DND-41 (cell line): ENCODE measurements around the gene GFOD2.

ENCODE experiments used
- EZH2 ChIP-seq: IDR thresholded peaks from 3 replicates; pipeline ENCODE4 v1.6.1; 2012; ENCODE audit warnings: borderline replicate concordance, low read depth, mild to moderate bottlenecking, moderate library complexity, low read length, inconsistent platforms; ENCODE audit not compliant: severe bottlenecking
- TF ChIP-seq, protein P1 (sequence below): IDR thresholded peaks from 2 replicates; pipeline ENCODE4 v1.5.1; 2012; ENCODE audit warnings: borderline replicate concordance, low read length, moderate library complexity, mild to moderate bottlenecking; ENCODE audit not compliant: poor library complexity, severe bottlenecking; ENCODE audit errors: extremely low read depth

DNA sequence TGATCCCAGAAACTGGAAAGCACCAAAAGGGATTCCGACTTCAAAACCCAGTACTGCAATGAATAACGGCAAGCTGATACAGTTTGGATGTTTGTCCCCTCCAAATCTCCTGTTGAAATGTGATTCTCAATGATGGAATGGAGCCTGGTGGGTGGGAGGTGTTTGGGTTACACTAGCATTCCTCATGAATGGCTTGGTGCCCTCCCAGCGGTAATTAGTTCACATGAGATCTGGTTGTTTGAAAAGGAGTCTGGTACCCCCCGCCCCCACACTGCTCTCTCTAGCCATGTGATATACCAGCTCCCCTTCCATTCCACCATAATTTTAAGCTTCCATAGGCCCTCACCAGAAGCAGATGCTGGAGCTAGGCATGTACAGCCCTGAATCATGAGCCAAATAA, 47.2 kb upstream of the GFOD2 start:
- TF ChIP-seq, protein P1, sequence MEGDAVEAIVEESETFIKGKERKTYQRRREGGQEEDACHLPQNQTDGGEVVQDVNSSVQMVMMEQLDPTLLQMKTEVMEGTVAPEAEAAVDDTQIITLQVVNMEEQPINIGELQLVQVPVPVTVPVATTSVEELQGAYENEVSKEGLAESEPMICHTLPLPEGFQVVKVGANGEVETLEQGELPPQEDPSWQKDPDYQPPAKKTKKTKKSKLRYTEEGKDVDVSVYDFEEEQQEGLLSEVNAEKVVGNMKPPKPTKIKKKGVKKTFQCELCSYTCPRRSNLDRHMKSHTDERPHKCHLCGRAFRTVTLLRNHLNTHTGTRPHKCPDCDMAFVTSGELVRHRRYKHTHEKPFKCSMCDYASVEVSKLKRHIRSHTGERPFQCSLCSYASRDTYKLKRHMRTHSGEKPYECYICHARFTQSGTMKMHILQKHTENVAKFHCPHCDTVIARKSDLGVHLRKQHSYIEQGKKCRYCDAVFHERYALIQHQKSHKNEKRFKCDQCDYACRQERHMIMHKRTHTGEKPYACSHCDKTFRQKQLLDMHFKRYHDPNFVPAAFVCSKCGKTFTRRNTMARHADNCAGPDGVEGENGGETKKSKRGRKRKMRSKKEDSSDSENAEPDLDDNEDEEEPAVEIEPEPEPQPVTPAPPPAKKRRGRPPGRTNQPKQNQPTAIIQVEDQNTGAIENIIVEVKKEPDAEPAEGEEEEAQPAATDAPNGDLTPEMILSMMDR, result no peak
- no peak for TF ChIP-seq EZH2
